HepG2 (cell line): ENCODE results near the gene TIMELESS. TPM values are rescaled to one million over a fixed set of nuclear protein-coding genes. Genes with fewer than 3 reads are reported as not detected.
A peak's percentile ranks its signal among the peaks of the same experiment; 100 is the strongest.

Source experiments
- ATAC-seq: fragments of 200-7000 bp; cut with Tn5 transposase; 3 replicates; pipeline ENCODE4 v1.9.1; 2020; ENCODE audit warnings: mild to moderate bottlenecking, moderate library complexity
- BruUV-seq: library from RNA; stranded (reverse); fragments of 400-500 nt; replicated peaks from 2 replicates; lab custom pipeline; 2021; lab: Mats Ljungman, UMichigan
- CTCF ChIA-PET: fragments of 300-600 bp; formaldehyde crosslinking; extraction: SDS; loops from one replicate; lab custom pipeline; 2021; ENCODE audit warnings: low total read pairs, inconsistent platforms, low intra/inter-chr PET ratio; lab: Yijun Ruan, JAX
- POLR2A ChIA-PET: fragments of 350-600 bp; sonication (Branson Sonifier 250); formaldehyde crosslinking; loops from one replicate; lab custom pipeline; 2020; ENCODE audit warnings: antibody characterized with exemption, inconsistent platforms; lab: Yijun Ruan, JAX
- DNase-seq: peaks from one replicate; pipeline ENCODE4 v3.0.0-alpha.2; 2015; ENCODE audit warnings: low spot score
- FAIRE-seq: peaks from 3 replicates; lab custom pipeline; 2011; peaks lifted over from hg19 to GRCh38; lab: Jason Lieb, UNC
- H2AFZ ChIP-seq: one replicate; pipeline ENCODE4 v1.6.1; 2011; ENCODE audit warnings: low read length, inconsistent platforms
- H3K27ac ChIP-seq: fragments of 300-600 bp; 3 replicates; pipeline ENCODE4 v1.8.0; 2011; ENCODE audit warnings: mixed run types, mild to moderate bottlenecking, mixed read lengths, low read length, inconsistent platforms; ENCODE audit not compliant: insufficient read depth; ENCODE audit errors: extremely low read length
- H3K27me3 ChIP-seq, 2 experiments: fragments of 200-600 bp in 1 of 2; 2 replicates in 1 of 2; 3 replicates in 1 of 2; pipeline versions ENCODE4 v1.6.0 to v1.8.0; 2011; ENCODE audit warnings: low read length in 2 of 2, mild to moderate bottlenecking in 2 of 2, moderate library complexity in 2 of 2, inconsistent platforms in 1 of 2; ENCODE audit not compliant: insufficient read depth in 2 of 2, control insufficient read depth in 1 of 2
- H3K36me3 ChIP-seq, 2 experiments: fragments of 200-600 bp in 1 of 2; replicated peaks in 1 of 2; 2 replicates in 1 of 2; 3 replicates in 1 of 2; pipeline versions ENCODE4 v1.5.1 to v1.8.0; 2011; ENCODE audit warnings: low read length in 2 of 2, inconsistent platforms in 1 of 2; ENCODE audit not compliant: insufficient read depth in 2 of 2, control insufficient read depth in 1 of 2
- H3K4me1 ChIP-seq: 2 replicates; pipeline ENCODE4 v1.5.1; 2012; ENCODE audit warnings: low read length, inconsistent platforms; ENCODE audit not compliant: insufficient read depth
- H3K4me2 ChIP-seq: 2 replicates; pipeline ENCODE4 v1.6.0; 2011; ENCODE audit warnings: low read depth, low read length, inconsistent platforms
- H3K4me3 ChIP-seq, 3 experiments: fragments of 200-600 bp in 1 of 3; sonication (generic), shearing (Covaris generic) in 1 of 3; replicated peaks in 1 of 3; 2 replicates each; pipeline ENCODE4 v1.5.1; 2011 to 2016; ENCODE audit warnings: low read length in 3 of 3, inconsistent platforms in 2 of 3, low read depth in 2 of 3, mild to moderate bottlenecking in 2 of 3, control low read depth in 1 of 3, mixed read lengths in 1 of 3; ENCODE audit not compliant: insufficient read depth in 1 of 3
- H3K79me2 ChIP-seq: one replicate; pipeline ENCODE4 v1.6.1; 2011; ENCODE audit warnings: low read length, inconsistent platforms; ENCODE audit not compliant: insufficient read depth
- H3K9ac ChIP-seq: 2 replicates; pipeline ENCODE4 v1.6.0; 2011; ENCODE audit warnings: mild to moderate bottlenecking, low read depth, low read length, inconsistent platforms; ENCODE audit not compliant: insufficient read depth
- H3K9me3 ChIP-seq: 2 replicates; pipeline ENCODE4 v1.5.1; 2012; ENCODE audit warnings: mild to moderate bottlenecking, low read length
- H4K20me1 ChIP-seq: 2 replicates; pipeline ENCODE4 v1.6.0; 2011; ENCODE audit warnings: inconsistent platforms, mild to moderate bottlenecking, low read length, moderate library complexity; ENCODE audit not compliant: insufficient read depth
- ETV5 ChIP-seq: IDR thresholded peaks from 2 replicates; pipeline ENCODE4 v1.6.1; 2018; ENCODE audit warnings: missing biosample characterization, missing genetic modification reagents, inconsistent platforms, borderline replicate concordance
- NFIC ChIP-seq: IDR thresholded peaks from 2 replicates; pipeline ENCODE4 v1.6.1; 2012; ENCODE audit warnings: mild to moderate bottlenecking, low read length, inconsistent platforms
- NONO ChIP-seq, 2 experiments: fragments of 450-650 bp in 1 of 2; sonication (generic) in 1 of 2; formaldehyde crosslinking in 1 of 2; IDR thresholded peaks in 1 of 2; conservative IDR thresholded peaks in 1 of 2; 2 replicates each; pipeline versions ENCODE4 v1.6.1 to v1.8.0; 2017 to 2022; ENCODE audit warnings: mild to moderate bottlenecking in 1 of 2, missing genetic modification reagents in 1 of 2, moderate library complexity in 1 of 2
- POLR2G ChIP-seq: fragments of 200-400 bp; formaldehyde crosslinking; IDR thresholded peaks from 2 replicates; pipeline ENCODE4 v1.6.1; 2018; ENCODE audit warnings: mild to moderate bottlenecking, low read depth, low read length, moderate library complexity
- TBX3 ChIP-seq: fragments of 450-650 bp; IDR thresholded peaks from 2 replicates; pipeline ENCODE4 v1.6.1; 2017; ENCODE audit warnings: antibody characterized with exemption, mild to moderate bottlenecking, inconsistent platforms, borderline replicate concordance
- WGBS: methylation state at CpG from one replicate; pipeline ENCODE4 v1.1.6; 2017; ENCODE audit warnings: low lambda C conversion rate; 5-methylcytosine and 5-hydroxymethylcytosine counted together
- in situ Hi-C: cut with HindIII; loops from 2 replicates; pipeline ENCODE4 v1.10.0; 2017; ENCODE audit warnings: low pct_unique_long_range_greater_than_20kb; ENCODE audit not compliant: extremely low pct_ligation_motif_present
- intact Hi-C: fragments of 100-400 bp; cut with micrococcal nuclease; formaldehyde crosslinking; loops from one replicate; pipeline ENCODE4 v1.10.0; 2022; ENCODE audit not compliant: unreplicated experiment
- polyA plus RNA-seq, 8 experiments: library from polyadenylated mRNA; depleted of rRNA in 3 of 8; stranded (reverse) in 7 of 8; unstranded in 1 of 8; fragments of >200 nt; fragmentation: Illumina TruSeq in 4 of 8; extraction: Trizol in 4 of 8; gene quantifications; 2 replicates each; pipeline versions ENCODE4 v1.2.1 to v1.2.3, GENCODE V29; 2011 to 2016; ENCODE audit warnings: low read depth in 4 of 8, missing spikeins in 1 of 8, mixed read lengths in 1 of 8; ENCODE audit not compliant: insufficient read depth in 1 of 8
- total RNA-seq, 5 experiments: library from RNA; depleted of rRNA; stranded (reverse); fragments of >200 nt; fragmentation: Illumina TruSeq; extraction: Trizol; gene quantifications; 2 replicates each; pipeline ENCODE4 v1.2.3, GENCODE V29; 2016; ENCODE audit warnings: low read depth in 1 of 5
- TF ChIP-seq, protein P1 (sequence below): sonication (generic); formaldehyde crosslinking; IDR thresholded peaks from 2 replicates; pipeline ENCODE4 v1.5.0; 2020; ENCODE audit warnings: mild to moderate bottlenecking, missing genetic modification reagents
- TF ChIP-seq, protein P2 (sequence below): sonication (generic); formaldehyde crosslinking; IDR thresholded peaks from 2 replicates; pipeline ENCODE4 v1.4.0; 2020; ENCODE audit warnings: missing genetic modification reagents
- TF ChIP-seq, protein P3 (sequence below): sonication (generic); formaldehyde crosslinking; IDR thresholded peaks from 2 replicates; pipeline ENCODE4 v1.5.0; 2020; ENCODE audit warnings: mild to moderate bottlenecking, missing genetic modification reagents

The TIMELESS gene
- total and polyA plus RNA-seq, 2 of the 13 experiments (the other 11 are each of a cell fraction or from before 2014, with no cell fraction given) = 4.0 to 20.3 TPM

DNA sequence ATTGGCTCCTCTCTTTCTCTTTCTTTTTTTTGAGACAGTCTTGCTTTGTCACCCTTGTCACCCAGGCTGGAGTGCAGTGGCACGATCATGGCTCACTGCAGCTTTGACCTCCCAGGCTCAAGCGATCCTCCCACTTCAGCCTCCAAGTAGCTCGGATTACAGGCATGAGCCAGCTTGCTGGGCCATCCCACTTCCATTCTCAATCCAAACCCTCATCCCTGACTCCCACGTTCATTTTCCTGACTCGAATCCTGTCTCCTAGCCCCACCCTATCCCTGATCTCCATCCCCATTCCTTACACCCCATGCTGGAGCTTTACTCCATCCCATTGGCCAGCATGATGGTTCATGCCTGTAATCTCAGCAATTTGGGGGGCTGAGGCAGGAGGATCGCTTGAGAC lies 26.9 kb upstream of the TIMELESS start:
- ChIA-PET CTCF (no interaction called here), POLR2A (interaction anchor here (0.7 to 0.8 kb wide), 2 partner anchors 12 to 15 kb away, joined by 3 to 4 read pairs; no protein-coding TSS in a partner anchor)
- DNase-seq (no peak), FAIRE-seq (no peak), ATAC-seq (no peak)
- no peaks in the 10 kb centered on the region for H3K27me3 ChIP-seq
- in situ Hi-C loops (no loop called here), intact Hi-C loops (no loop called here)
- peaks cover 2 to 5% of the 10 kb centered on the region in 2 experiments; a peak in 4 of 5 replicates for H3K36me3 ChIP-seq
- no peaks in the 10 kb centered on the region for H3K79me2 ChIP-seq
- 95% methylated on average over 6 of the region's 6 CpGs for WGBS
- H3K9ac ChIP-seq = no peak overlapping the region
- H2AFZ ChIP-seq = no peak overlapping the region
- TF ChIP-seq NFIC (no peak), POLR2G (peak; percentile 26; the same call in 1 of the 2 replicates), TBX3 (no peak), NONO (IDR thresholded peaks at IDR 0.05) (no peak), NONO (CRISPR knock-in tag; conservative IDR thresholded peaks at IDR 0.05) (no peak), ETV5 (CRISPR knock-in tag) (no peak)
- TF ChIP-seq, protein P1, sequence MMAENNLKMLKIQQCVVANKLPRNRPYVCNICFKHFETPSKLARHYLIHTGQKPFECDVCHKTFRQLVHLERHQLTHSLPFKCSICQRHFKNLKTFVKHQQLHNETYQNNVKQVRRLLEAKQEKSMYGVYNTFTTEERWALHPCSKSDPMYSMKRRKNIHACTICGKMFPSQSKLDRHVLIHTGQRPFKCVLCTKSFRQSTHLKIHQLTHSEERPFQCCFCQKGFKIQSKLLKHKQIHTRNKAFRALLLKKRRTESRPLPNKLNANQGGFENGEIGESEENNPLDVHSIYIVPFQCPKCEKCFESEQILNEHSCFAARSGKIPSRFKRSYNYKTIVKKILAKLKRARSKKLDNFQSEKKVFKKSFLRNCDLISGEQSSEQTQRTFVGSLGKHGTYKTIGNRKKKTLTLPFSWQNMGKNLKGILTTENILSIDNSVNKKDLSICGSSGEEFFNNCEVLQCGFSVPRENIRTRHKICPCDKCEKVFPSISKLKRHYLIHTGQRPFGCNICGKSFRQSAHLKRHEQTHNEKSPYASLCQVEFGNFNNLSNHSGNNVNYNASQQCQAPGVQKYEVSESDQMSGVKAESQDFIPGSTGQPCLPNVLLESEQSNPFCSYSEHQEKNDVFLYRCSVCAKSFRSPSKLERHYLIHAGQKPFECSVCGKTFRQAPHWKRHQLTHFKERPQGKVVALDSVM (CRISPR knock-in tag) = 0 out of 2 replicates have a peak, but pooled peaks have one; percentile 4
- TF ChIP-seq, protein P2, sequence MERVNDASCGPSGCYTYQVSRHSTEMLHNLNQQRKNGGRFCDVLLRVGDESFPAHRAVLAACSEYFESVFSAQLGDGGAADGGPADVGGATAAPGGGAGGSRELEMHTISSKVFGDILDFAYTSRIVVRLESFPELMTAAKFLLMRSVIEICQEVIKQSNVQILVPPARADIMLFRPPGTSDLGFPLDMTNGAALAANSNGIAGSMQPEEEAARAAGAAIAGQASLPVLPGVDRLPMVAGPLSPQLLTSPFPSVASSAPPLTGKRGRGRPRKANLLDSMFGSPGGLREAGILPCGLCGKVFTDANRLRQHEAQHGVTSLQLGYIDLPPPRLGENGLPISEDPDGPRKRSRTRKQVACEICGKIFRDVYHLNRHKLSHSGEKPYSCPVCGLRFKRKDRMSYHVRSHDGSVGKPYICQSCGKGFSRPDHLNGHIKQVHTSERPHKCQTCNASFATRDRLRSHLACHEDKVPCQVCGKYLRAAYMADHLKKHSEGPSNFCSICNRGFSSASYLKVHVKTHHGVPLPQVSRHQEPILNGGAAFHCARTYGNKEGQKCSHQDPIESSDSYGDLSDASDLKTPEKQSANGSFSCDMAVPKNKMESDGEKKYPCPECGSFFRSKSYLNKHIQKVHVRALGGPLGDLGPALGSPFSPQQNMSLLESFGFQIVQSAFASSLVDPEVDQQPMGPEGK = no peak
- TF ChIP-seq, protein P3, sequence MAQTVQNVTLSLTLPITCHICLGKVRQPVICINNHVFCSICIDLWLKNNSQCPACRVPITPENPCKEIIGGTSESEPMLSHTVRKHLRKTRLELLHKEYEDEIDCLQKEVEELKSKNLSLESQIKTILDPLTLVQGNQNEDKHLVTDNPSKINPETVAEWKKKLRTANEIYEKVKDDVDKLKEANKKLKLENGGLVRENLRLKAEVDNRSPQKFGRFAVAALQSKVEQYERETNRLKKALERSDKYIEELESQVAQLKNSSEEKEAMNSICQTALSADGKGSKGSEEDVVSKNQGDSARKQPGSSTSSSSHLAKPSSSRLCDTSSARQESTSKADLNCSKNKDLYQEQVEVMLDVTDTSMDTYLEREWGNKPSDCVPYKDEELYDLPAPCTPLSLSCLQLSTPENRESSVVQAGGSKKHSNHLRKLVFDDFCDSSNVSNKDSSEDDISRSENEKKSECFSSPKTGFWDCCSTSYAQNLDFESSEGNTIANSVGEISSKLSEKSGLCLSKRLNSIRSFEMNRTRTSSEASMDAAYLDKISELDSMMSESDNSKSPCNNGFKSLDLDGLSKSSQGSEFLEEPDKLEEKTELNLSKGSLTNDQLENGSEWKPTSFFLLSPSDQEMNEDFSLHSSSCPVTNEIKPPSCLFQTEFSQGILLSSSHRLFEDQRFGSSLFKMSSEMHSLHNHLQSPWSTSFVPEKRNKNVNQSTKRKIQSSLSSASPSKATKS (CRISPR knock-in tag) = no peak
- H3K4me2 ChIP-seq = no peak overlapping the region
- H3K4me3 ChIP-seq = no peak overlapping the region
- no TSS peak for BruUV-seq
- H3K4me1 ChIP-seq = peaks cover 16% of the 10 kb centered on the region
- no peak overlapping the region for H3K27ac ChIP-seq
- no peaks in the 10 kb centered on the region for H4K20me1 ChIP-seq
- H3K9me3 ChIP-seq = no peaks in the 10 kb centered on the region
